ENCODE results near the gene VWA8.
"Not testable (repeated sequence)": the region's sequence is repeated elsewhere in the genome, so short reads cannot be mapped to it uniquely, and the experiment has no call there.

Gene VWA8

GRCh38 chr13:41919031-41919740 lies 41.7 kb downstream of the VWA8 start:
- no peak for DNase-seq

- no peak for DNase-seq
Measured at GRCh38 chr13:41917641-41918040, 43.3 kb downstream of the VWA8 start.

- DNase-seq, result no peak
Measured at GRCh38 chr13:41916173-41916954, 44.5 kb downstream of the VWA8 start.

GRCh38 chr13:41915081-41915480 lies 45.8 kb downstream of the VWA8 start:
- DNase-seq, result no peak

GRCh38 chr13:41914552-41914951 lies 46.4 kb downstream of the VWA8 start:
- DNase-seq, result no peak

GRCh38 chr13:41909506-41909905 lies 51.4 kb downstream of the VWA8 start:
- no peak for DNase-seq

GRCh38 chr13:41905600-41906254 lies 55.2 kb downstream of the VWA8 start:
- DNase-seq, result no peak

GRCh38 chr13:41900918-41901317 lies 60.0 kb downstream of the VWA8 start:
- DNase-seq, result no peak

- DNase-seq, result not testable (repeated sequence)
Measured at GRCh38 chr13:41898411-41898810, 62.5 kb downstream of the VWA8 start.

GRCh38 chr13:41897126-41897525 lies 63.8 kb downstream of the VWA8 start:
- no peak for DNase-seq

GRCh38 chr13:41895478-41895877 lies 65.4 kb downstream of the VWA8 start:
- no peak for DNase-seq

- no peak for DNase-seq
Measured at GRCh38 chr13:41891119-41891518, 69.8 kb downstream of the VWA8 start.

- no peak for DNase-seq
Measured at GRCh38 chr13:41883147-41883546, 77.8 kb downstream of the VWA8 start.

GRCh38 chr13:41881890-41882289 lies 79.0 kb downstream of the VWA8 start:
- not testable (repeated sequence) for DNase-seq

- DNase-seq, result no peak
Measured at GRCh38 chr13:41880966-41881365, 79.9 kb downstream of the VWA8 start.

GRCh38 chr13:41864658-41865057 lies 96.3 kb downstream of the VWA8 start:
- no peak for DNase-seq

GRCh38 chr13:41862659-41863058 lies 98.2 kb downstream of the VWA8 start:
- not testable (repeated sequence) for DNase-seq

GRCh38 chr13:41859565-41859964 lies 101.3 kb downstream of the VWA8 start:
- DNase-seq, result no peak

- no peak for DNase-seq
Measured at GRCh38 chr13:41858780-41859179, 102.1 kb downstream of the VWA8 start.

- DNase-seq, result no peak
Measured at GRCh38 chr13:41854758-41855157, 106.2 kb downstream of the VWA8 start.

GRCh38 chr13:41851351-41851750 lies 109.6 kb downstream of the VWA8 start:
- DNase-seq, result no peak

- no peak for DNase-seq
Measured at GRCh38 chr13:41848435-41849255, 112.3 kb downstream of the VWA8 start.

GRCh38 chr13:41847216-41847615 lies 113.7 kb downstream of the VWA8 start:
- no peak for DNase-seq
